ENCODE data around the gene RPS14.

The RPS14 gene

DNA sequence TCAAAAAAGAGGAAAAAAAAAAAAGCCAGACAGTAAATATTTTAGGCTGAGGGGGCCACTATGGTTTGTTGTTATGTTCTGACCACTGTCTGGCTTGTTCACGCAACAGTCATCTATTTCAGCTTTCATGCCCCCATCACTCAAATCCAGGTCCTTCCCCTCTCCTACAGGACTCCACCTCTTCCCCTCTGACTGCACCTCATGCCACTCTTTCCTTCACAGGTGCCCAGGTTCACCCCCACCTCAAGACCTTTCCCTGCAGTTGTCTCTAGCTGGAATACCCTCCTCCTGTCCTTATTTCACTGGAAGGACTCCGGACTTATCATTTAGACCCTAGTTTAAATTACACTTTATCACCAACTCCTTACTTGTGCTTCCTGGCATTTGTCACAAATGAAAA lies 3.5 kb downstream of the RPS14 start:
- CTCF ChIA-PET = interaction anchor here (0.6 kb wide), 1 partner anchor 71 kb away, joined by 3 read pairs; no protein-coding TSS in a partner anchor
- TF ChIP-seq L3MBTL2 (conservative IDR thresholded peaks at IDR 0.05) (0 out of 2 replicates have a peak, but pooled peaks have one; percentile 15), ZNF384 (IDR thresholded peaks at IDR 0.05) (no peak)
- POLR2A ChIA-PET = interaction anchor here (1.2 kb wide), 1 partner anchor 10 kb away, joined by 3 read pairs; no protein-coding TSS in a partner anchor
- no peak for DNase-seq (ENCODE audit: extremely low spot score)

DNA sequence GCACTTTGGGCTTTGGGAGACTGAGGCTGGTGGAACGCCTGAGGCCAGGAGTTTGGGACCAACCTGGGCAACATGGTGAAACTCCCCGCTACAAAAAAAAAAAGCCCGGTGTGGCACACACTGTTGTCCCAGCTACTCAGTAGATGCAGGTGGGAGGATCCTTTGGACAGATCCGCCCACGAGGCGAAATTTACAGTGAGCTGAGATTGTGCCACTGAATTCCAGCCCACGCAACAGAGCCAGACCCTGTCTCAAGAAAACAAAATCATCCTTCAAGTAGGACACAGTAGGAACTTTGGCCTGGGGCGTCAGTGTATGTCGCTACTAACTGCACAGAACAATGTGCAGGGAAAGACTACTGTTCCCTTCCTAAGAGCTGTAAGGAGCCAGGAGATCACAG lies 4.8 kb downstream of the RPS14 start:
- ChIA-PET POLR2A (interaction anchor here (0.6 to 1.1 kb wide), 2 partner anchors 87 to 314 kb away, joined by 3 read pairs; partner anchors contain the start of genes DCTN4 and TCOF1), CTCF (interaction anchor here (0.6 kb wide), 1 partner anchor 69 kb away, joined by 4 read pairs; no protein-coding TSS in a partner anchor)
- no peak for DNase-seq (ENCODE audit: extremely low spot score)
- TF ChIP-seq L3MBTL2 (conservative IDR thresholded peaks at IDR 0.05) = no peak
- TF ChIP-seq HDGF (IDR thresholded peaks at IDR 0.05; ENCODE audit: borderline replicate concordance) = no peak
- TF ChIP-seq FOXM1 (IDR thresholded peaks at IDR 0.05; ENCODE audit: borderline replicate concordance) = no peak
- no peak for TF ChIP-seq SP1 (IDR thresholded peaks at IDR 0.05)
- TF ChIP-seq, protein P1, sequence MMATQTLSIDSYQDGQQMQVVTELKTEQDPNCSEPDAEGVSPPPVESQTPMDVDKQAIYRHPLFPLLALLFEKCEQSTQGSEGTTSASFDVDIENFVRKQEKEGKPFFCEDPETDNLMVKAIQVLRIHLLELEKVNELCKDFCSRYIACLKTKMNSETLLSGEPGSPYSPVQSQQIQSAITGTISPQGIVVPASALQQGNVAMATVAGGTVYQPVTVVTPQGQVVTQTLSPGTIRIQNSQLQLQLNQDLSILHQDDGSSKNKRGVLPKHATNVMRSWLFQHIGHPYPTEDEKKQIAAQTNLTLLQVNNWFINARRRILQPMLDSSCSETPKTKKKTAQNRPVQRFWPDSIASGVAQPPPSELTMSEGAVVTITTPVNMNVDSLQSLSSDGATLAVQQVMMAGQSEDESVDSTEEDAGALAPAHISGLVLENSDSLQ (IDR thresholded peaks at IDR 0.05) = no peak
- no peak for TF ChIP-seq FOXA1 (IDR thresholded peaks at IDR 0.05)
- TF ChIP-seq ZNF384 (IDR thresholded peaks at IDR 0.05) = no peak
- no peak for TF ChIP-seq ARNT (IDR thresholded peaks at IDR 0.05)
- TF ChIP-seq TARDBP (IDR thresholded peaks at IDR 0.05) = no peak
- TF ChIP-seq CTBP1 (IDR thresholded peaks at IDR 0.05; ENCODE audit: borderline replicate concordance) = no peak
- TF ChIP-seq NFRKB (IDR thresholded peaks at IDR 0.05) = no peak
- no peak for TF ChIP-seq ELF4 (IDR thresholded peaks at IDR 0.05)
- TF ChIP-seq LEF1 (IDR thresholded peaks at IDR 0.05; ENCODE audit: borderline replicate concordance) = no peak
- TF ChIP-seq FOXK2 (IDR thresholded peaks at IDR 0.05) = no peak

DNA sequence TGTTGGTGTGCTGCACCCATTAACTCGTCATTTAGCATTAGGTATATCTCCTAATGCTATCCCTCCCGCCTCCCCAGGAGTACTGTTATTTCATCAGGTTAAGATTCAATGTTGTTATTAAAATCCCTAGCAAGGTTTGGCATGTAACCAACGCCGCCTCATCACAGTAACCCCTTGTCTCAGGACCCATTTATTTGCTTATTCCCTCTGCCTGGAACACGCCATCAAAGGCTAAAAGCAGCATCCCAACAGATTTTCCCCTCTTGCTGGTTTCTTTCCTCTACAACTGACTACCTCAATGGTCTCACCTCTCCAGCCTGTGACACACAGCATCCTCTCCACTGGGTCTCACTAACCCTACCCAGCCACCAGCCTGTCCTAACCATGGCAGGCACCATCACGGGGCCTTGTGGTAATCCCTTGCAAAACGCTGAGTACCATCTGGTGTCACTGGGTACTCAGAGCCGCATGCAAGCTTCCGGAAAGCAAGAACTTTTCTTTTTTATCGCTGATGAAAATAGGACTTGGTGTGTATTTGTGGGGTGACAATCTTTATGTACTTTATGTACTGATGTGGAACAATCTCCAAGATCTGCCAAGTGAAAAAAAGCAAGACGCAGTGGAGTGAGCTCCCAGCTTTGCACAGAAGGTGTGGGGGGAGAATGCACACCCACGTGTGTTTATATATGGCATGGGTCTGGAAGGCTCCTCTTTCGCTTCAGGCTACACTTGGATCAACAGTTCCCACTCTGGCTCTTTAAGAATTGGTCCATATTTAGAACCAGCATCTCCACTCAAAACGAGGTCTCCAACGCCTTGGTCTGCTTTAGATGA lies 6.1 kb downstream of the RPS14 start:
- no peak for DNase-seq (ENCODE audit: extremely low spot score)
- TF ChIP-seq FOXK2 (IDR thresholded peaks at IDR 0.05) = no peak
- no peak for TF ChIP-seq ELF4 (IDR thresholded peaks at IDR 0.05)
- no peak for TF ChIP-seq FOXA1 (IDR thresholded peaks at IDR 0.05)
- TF ChIP-seq SUZ12 (IDR thresholded peaks at IDR 0.05) = no peak
- TF ChIP-seq, protein P1 (IDR thresholded peaks at IDR 0.05) = no peak
- TF ChIP-seq L3MBTL2 (conservative IDR thresholded peaks at IDR 0.05) = no peak
- no peak for TF ChIP-seq TARDBP (IDR thresholded peaks at IDR 0.05)
- no peak for TF ChIP-seq FOXM1 (IDR thresholded peaks at IDR 0.05; ENCODE audit: borderline replicate concordance)
- no peak for TF ChIP-seq ARNT (IDR thresholded peaks at IDR 0.05)
- no peak for TF ChIP-seq ZNF384 (IDR thresholded peaks at IDR 0.05)
- TF ChIP-seq CTBP1 (IDR thresholded peaks at IDR 0.05; ENCODE audit: borderline replicate concordance) = no peak
- no peak for TF ChIP-seq BHLHE40 (IDR thresholded peaks at IDR 0.05; ENCODE audit: borderline replicate concordance)
- no peak for TF ChIP-seq HDGF (IDR thresholded peaks at IDR 0.05; ENCODE audit: borderline replicate concordance)
- TF ChIP-seq SP1 (IDR thresholded peaks at IDR 0.05) = no peak
- no peak for TF ChIP-seq LEF1 (IDR thresholded peaks at IDR 0.05; ENCODE audit: borderline replicate concordance)
- CTCF ChIA-PET = no interaction called here
- POLR2A ChIA-PET = no interaction called here

DNA sequence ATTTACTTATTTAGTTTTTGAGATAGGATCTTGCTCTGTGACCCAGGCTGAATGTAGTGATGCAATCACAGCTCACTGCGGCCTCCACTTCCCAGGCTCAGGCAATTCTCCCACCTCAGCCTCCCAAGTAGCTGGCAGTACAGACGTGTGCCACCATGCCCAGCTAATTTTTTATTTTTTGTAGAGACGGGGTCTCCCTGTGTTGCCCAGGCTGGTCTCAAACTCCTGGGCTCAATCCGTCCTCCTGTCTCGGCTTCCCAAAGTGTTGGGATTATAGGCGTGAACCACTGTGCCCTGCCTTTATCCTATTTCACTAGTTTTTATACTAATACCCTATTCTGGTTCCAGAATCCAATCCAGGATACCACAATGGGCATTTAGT lies 6.8 kb downstream of the RPS14 start:
- ChIA-PET CTCF (no interaction called here), POLR2A (interaction anchor here (0.8 kb wide), 1 partner anchor 220 kb away, joined by 3 read pairs; no protein-coding TSS in a partner anchor)
- TF ChIP-seq L3MBTL2 (conservative IDR thresholded peaks at IDR 0.05) (0 out of 2 replicates have a peak, but pooled peaks have one; percentile 13), FOXA1 (IDR thresholded peaks at IDR 0.05) (no peak), HDGF (IDR thresholded peaks at IDR 0.05; ENCODE audit: borderline replicate concordance) (no peak), LEF1 (IDR thresholded peaks at IDR 0.05; ENCODE audit: borderline replicate concordance) (no peak), SUZ12 (IDR thresholded peaks at IDR 0.05) (no peak), FOXM1 (IDR thresholded peaks at IDR 0.05; ENCODE audit: borderline replicate concordance) (no peak), ELF4 (IDR thresholded peaks at IDR 0.05) (0 out of 2 replicates have a peak, but pooled peaks have one; percentile 19)
- no peak for DNase-seq (ENCODE audit: extremely low spot score)

DNA sequence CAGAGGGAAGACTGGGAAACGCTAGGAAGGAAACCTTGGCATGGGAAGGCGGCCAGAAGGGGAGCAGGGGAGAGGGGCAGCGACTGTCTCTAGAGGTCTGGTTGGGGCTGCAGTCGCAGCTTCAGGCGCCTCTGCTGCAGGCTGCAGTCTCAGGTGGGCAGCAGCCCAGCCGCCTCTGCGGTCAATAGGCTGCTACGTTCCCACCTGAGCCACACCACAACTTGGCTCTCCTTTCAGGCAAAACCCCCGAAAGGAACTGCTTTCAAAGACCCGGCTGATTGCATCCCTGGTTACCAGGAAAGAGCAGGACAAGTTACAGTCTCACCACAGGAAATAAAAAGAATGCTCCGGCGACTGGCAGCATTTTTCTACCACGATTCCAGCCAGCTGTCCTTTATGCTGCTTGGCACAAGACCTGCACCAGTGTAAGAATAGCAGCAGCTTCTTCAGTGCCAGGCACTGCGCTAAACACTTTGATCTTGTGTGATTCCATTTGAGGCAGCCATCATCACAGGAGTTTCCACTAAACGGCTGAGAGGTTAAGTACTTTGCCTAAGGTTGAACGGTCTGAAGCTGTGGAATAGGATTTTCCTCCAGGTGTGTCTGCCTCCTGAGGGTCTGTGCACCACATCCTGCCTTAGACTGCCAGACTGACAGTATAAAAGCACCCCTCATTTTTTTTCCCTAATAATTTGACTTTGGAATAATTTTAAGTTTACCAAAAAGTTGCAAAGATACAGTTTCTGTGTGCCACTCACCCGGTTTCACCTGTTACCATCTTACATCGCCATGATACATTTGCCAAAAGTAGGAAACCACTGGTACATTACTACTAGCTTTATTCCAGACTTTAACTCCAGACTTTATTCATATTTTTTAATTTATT lies 7.5 kb downstream of the RPS14 start:
- ChIA-PET POLR2A (interaction anchor here (0.7 to 0.8 kb wide), 2 partner anchors 8 to 221 kb away, joined by 3 to 4 read pairs; no protein-coding TSS in a partner anchor), CTCF (no interaction called here)
- no peak for DNase-seq (ENCODE audit: extremely low spot score)

More for the DNA sequence above, 7.5 kb downstream of the RPS14 start:
- TF ChIP-seq LEF1 (IDR thresholded peaks at IDR 0.05; ENCODE audit: borderline replicate concordance) = no peak
- TF ChIP-seq, protein P1 (IDR thresholded peaks at IDR 0.05) = no peak
- TF ChIP-seq ZNF384 (IDR thresholded peaks at IDR 0.05) = no peak
- no peak for TF ChIP-seq FOXA1 (IDR thresholded peaks at IDR 0.05)
- TF ChIP-seq SUZ12 (IDR thresholded peaks at IDR 0.05) = no peak
- TF ChIP-seq NFRKB (IDR thresholded peaks at IDR 0.05) = no peak
- no peak for TF ChIP-seq BHLHE40 (IDR thresholded peaks at IDR 0.05; ENCODE audit: borderline replicate concordance)
- TF ChIP-seq SP1 (IDR thresholded peaks at IDR 0.05) = no peak
- TF ChIP-seq ELF4 (IDR thresholded peaks at IDR 0.05) = no peak
- TF ChIP-seq CTBP1 (IDR thresholded peaks at IDR 0.05; ENCODE audit: borderline replicate concordance) = no peak
- TF ChIP-seq FOXK2 (IDR thresholded peaks at IDR 0.05) = no peak
- TF ChIP-seq HDGF (IDR thresholded peaks at IDR 0.05; ENCODE audit: borderline replicate concordance) = no peak

All from HEK293T (cell line).